Caki2 (cell line): ENCODE results near the gene PRR11. TPM values are rescaled to one million over a fixed set of nuclear protein-coding genes. Genes with fewer than 3 reads are reported as not detected.
"Not testable (repeated sequence)": the region's sequence is repeated elsewhere in the genome, so short reads cannot be mapped to it uniquely, and the experiment has no call there.

Source experiments
- DNase-seq: peaks from one replicate; pipeline ENCODE4 v3.0.0-alpha.2; 2015; ENCODE audit warnings: low read depth
- in situ Hi-C: cut with HindIII; loops from 2 replicates; pipeline ENCODE4 v1.10.0; 2016; ENCODE audit warnings: low sequenced_read_pairs, low pct_unique_long_range_greater_than_20kb, mixed read lengths
- total RNA-seq: library from RNA; depleted of rRNA; stranded (reverse); fragments of >200 nt; shearing (Covaris generic); gene quantifications from 2 replicates; pipeline ENCODE4 v1.2.3, GENCODE V29; 2014; ENCODE audit warnings: low replicate concordance

Gene PRR11
- total RNA-seq, 1 experiment from 2014 or later = 2,299 TPM

GRCh38 chr17:59149051-59149450 lies 6.5 kb upstream of the PRR11 start:
- no peak for DNase-seq
- in situ Hi-C loops = no loop called here

GRCh38 chr17:59149841-59150511 lies 5.6 kb upstream of the PRR11 start:
- in situ Hi-C loops = no loop called here

GRCh38 chr17:59151006-59151405 lies 4.5 kb upstream of the PRR11 start:
- in situ Hi-C loops = no loop called here
- no peak for DNase-seq

More at GRCh38 chr17:59149841-59150511, 5.6 kb upstream of the PRR11 start:
- no peak for DNase-seq

- in situ Hi-C loops = no loop called here
- no peak for DNase-seq
These were observed 4.0 kb upstream of the PRR11 start for GRCh38 chr17:59151591-59151990.

GRCh38 chr17:59152925-59153324 lies 2.6 kb upstream of the PRR11 start:
- DNase-seq = no peak
- in situ Hi-C loops = no loop called here

- in situ Hi-C loops = no loop called here
- peak; percentile 58 for DNase-seq
These were observed 1.2 kb upstream of the PRR11 start for GRCh38 chr17:59154292-59154720.

- no peak for DNase-seq
- in situ Hi-C loops = no loop called here
These were observed 666 bp upstream of the PRR11 start, which contains the start of gene SKA2 for GRCh38 chr17:59154721-59155438. Gene SKA2 (minus strand): TSS chr17:59155186. CDS start chr17:59155163, 23 bp downstream.

GRCh38 chr17:59160157-59161025 lies 4.8 kb downstream of the PRR11 start:
- no peak for DNase-seq
- in situ Hi-C loops = no loop called here

GRCh38 chr17:59161477-59161876 lies 5.9 kb downstream of the PRR11 start:
- DNase-seq = no peak
- in situ Hi-C loops = no loop called here

GRCh38 chr17:59165933-59166342 lies 10.4 kb downstream of the PRR11 start:
- in situ Hi-C loops = no loop called here
- no peak for DNase-seq

- in situ Hi-C loops = no loop called here
- DNase-seq = no peak
These were observed 12.0 kb downstream of the PRR11 start for GRCh38 chr17:59167571-59168001.

GRCh38 chr17:59172436-59173004 lies 17.0 kb downstream of the PRR11 start:
- DNase-seq = no peak
- in situ Hi-C loops = no loop called here

- DNase-seq = no peak
- in situ Hi-C loops = no loop called here
These were observed 19.1 kb downstream of the PRR11 start for GRCh38 chr17:59174671-59175070.

- in situ Hi-C loops = no loop called here
- no peak for DNase-seq
These were observed 19.5 kb downstream of the PRR11 start for GRCh38 chr17:59175076-59175475.

GRCh38 chr17:59178266-59178985 lies 22.9 kb downstream of the PRR11 start:
- DNase-seq = no peak
- in situ Hi-C loops = no loop called here

GRCh38 chr17:59179601-59180000 lies 24.1 kb downstream of the PRR11 start:
- in situ Hi-C loops, DNase-seq: not testable (repeated sequence)

- in situ Hi-C loops = no loop called here
- DNase-seq = no peak
These were observed 25.1 kb downstream of the PRR11 start for GRCh38 chr17:59180626-59181025.

GRCh38 chr17:59181481-59181880 lies 25.9 kb downstream of the PRR11 start:
- DNase-seq = no peak
- in situ Hi-C loops = no loop called here
